ENCODE measurements around the gene LRP2.

The LRP2 gene

DNA sequence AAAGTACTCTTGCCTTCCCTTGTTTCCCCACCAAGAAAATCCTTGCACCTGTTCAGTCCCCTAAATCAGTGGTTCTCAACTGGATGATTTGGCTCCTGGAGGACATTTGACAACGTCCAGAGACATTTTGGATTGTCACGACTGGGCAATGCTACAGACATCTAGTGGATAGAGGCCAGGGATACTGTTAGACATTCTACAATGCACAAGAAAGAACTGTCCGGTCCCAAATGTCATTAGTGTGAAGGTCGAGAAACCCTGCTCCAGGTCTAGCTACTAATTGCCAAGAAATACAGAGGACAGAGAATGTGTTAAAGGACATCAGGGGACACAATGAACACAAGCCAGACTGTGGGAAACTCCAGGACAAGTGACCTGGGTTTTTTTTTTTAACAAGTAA is 60.0 kb downstream of the LRP2 start:
- no peak for FAIRE-seq
- TF ChIP-seq PAX5 (IDR thresholded peaks at IDR 0.05; ENCODE audit: insufficient read depth, low read length, severe bottlenecking), result no peak
- no peak for TF ChIP-seq POLR2AphosphoS5 (IDR thresholded peaks at IDR 0.05; ENCODE audit: low read depth, low read length)
- no peak for TF ChIP-seq TAF1 (IDR thresholded peaks at IDR 0.05; ENCODE audit: low read depth, low read length)
- no peak for TF ChIP-seq SPI1 (IDR thresholded peaks at IDR 0.05; ENCODE audit: low read depth, low read length)
- TF ChIP-seq POLR2A (IDR thresholded peaks at IDR 0.05; ENCODE audit: low read depth, low read length), result no peak
- TF ChIP-seq POU2F2 (IDR thresholded peaks at IDR 0.05; ENCODE audit: low read depth, low read length), result no peak
- no peak for DNase-seq (ENCODE audit: insufficient read length, low spot score)

DNA sequence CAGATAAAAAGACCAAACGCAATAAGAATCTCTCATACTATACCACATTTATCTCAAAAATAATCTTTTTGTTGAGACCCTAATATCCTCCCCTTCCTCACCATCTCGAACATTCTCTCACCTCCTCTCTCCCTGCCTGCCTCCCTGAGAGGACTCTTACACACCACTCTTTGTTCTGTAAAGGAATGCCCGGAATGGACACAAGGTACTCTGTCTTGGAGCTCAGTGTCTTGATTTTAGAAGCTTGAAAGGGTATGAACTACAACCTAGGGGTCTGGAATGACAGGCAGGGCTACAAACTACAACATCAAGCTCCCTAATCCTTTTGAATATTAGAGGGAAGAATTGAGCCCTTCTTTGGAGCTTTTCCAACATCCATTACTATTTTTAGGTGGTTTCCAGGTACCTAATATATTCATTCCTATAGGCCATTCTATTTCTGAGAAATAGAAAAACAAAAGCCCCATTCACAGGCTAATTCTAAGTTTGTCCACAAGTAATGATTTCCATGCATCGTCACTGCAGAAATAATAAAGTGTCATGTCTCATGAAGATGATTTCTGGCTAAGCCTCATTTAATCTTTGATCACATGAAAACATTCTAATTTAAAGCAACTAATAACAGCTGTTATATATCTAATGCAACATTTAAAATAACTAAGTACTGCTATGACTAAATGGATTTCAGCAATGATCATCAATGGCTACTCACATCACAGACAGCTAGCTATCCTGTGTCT is 60.6 kb downstream of the LRP2 start:
- TF ChIP-seq POU2F2 (IDR thresholded peaks at IDR 0.05; ENCODE audit: low read depth, low read length) (no peak), POLR2A (IDR thresholded peaks at IDR 0.05; ENCODE audit: low read depth, low read length) (no peak)
- DNase-seq (ENCODE audit: insufficient read length, low spot score) (no peak), FAIRE-seq (no peak)

DNA sequence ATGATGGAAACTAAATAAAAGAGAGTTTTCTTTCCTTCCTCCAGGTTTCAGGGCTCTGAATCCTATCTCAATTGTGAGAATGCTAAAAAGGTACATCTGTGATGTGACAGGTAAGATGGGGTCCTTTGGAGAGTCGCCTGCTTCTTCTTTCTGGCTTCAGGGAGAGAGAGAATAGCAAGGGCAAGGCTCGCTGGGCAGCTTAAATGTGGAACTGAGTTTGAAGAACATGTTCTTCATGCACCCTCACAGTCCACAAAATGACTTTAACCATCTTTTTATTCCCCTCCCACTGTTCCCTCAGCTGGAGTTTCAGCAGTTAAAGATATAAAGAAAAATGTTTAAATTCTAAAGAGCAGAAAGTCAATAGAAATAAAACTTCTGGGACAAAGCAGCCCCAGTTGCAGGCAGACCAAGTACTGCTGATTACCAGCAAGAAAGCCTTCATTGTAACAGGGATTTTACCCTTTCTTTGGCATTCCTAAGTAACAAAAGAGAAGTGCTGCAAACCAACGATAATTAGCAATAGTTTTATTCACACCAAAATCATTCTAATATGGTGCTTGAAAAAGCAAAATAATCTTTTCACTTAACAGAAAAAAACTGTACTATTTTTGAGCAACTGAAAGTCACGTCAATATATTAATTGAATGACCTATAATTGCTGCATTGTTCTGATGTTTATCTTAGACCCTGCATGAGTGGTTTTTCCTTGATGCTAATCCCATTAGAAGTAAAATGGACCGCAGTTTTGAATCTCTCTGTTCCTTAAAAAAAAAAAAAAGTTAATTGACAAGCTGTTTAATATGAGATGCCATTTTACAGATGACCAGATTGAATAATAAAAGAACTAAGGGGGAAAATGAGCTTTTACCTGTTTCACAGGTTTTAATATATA is 61.5 kb downstream of the LRP2 start:
- FAIRE-seq (no peak), DNase-seq (ENCODE audit: insufficient read length, low spot score) (no peak)
- no peak for TF ChIP-seq POU2F2 (IDR thresholded peaks at IDR 0.05; ENCODE audit: low read depth, low read length)
- no peak for TF ChIP-seq PAX5 (IDR thresholded peaks at IDR 0.05; ENCODE audit: insufficient read depth, low read length, severe bottlenecking)
- TF ChIP-seq SPI1 (IDR thresholded peaks at IDR 0.05; ENCODE audit: low read depth, low read length), result no peak
- no peak for TF ChIP-seq TAF1 (IDR thresholded peaks at IDR 0.05; ENCODE audit: low read depth, low read length)
- TF ChIP-seq POLR2A (IDR thresholded peaks at IDR 0.05; ENCODE audit: low read depth, low read length), result no peak
- no peak for TF ChIP-seq POLR2AphosphoS5 (IDR thresholded peaks at IDR 0.05; ENCODE audit: low read depth, low read length)

DNA sequence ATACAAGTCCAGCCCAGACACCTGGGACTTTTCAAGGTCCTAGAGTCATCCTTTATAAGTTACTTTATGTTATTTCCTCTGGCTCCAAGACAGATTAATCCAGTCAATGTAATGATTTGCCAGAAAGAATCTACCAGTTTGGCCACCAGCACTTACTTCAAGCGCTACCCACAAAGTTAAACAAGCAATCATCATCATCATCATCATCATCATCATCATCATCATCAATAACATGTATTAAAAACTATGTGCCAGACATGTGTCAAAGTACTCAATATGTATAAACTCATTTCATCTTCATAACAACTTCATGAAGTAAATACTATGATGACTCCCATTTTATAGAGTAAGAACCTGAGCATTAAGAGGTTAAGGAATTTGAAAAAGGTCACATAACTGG is 64.3 kb downstream of the LRP2 start:
- DNase-seq (ENCODE audit: insufficient read length, low spot score) (no peak), FAIRE-seq (no peak)
- TF ChIP-seq SPI1 (IDR thresholded peaks at IDR 0.05; ENCODE audit: low read depth, low read length) (no peak), POLR2A (IDR thresholded peaks at IDR 0.05; ENCODE audit: low read depth, low read length) (no peak), POU2F2 (IDR thresholded peaks at IDR 0.05; ENCODE audit: low read depth, low read length) (no peak), PAX5 (IDR thresholded peaks at IDR 0.05; ENCODE audit: insufficient read depth, low read length, severe bottlenecking) (no peak), POLR2AphosphoS5 (IDR thresholded peaks at IDR 0.05; ENCODE audit: low read depth, low read length) (no peak), TAF1 (IDR thresholded peaks at IDR 0.05; ENCODE audit: low read depth, low read length) (no peak)

DNA sequence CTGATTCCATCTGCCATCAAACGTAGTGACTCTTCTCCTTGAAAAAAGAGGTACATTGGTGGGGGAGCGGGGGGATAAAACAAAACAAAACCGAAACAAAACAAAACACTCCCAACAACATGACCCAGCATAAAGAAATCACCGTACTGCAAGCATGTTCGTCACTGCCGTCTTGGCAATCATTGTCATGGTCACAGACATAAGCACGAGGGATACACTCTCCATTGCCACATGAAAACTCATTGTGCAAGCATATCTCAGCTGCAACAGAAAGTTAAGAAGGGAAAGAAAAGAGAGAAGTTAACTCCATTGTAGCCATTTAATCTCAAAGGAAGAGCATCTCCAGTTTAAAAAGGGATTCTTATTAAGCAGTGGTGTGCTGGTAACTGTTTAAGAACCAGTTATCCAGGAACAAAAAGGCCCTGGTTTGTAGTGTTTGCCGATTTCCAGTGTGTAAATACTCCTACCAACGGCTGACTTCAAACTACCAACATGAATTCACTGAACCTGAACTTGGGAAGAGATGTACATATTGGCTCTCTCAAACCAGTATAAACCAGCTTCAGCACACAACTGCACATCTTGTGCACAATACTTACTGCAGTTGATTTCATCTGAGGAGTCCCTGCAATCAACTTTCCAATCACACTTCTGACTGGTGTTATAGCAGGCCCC is 68.2 kb downstream of the LRP2 start:
- FAIRE-seq, result no peak
- no peak for TF ChIP-seq POLR2A (IDR thresholded peaks at IDR 0.05; ENCODE audit: low read depth, low read length)
- TF ChIP-seq POLR2AphosphoS5 (IDR thresholded peaks at IDR 0.05; ENCODE audit: low read depth, low read length), result no peak
- no peak for TF ChIP-seq SPI1 (IDR thresholded peaks at IDR 0.05; ENCODE audit: low read depth, low read length)
- no peak for TF ChIP-seq TAF1 (IDR thresholded peaks at IDR 0.05; ENCODE audit: low read depth, low read length)

DNA sequence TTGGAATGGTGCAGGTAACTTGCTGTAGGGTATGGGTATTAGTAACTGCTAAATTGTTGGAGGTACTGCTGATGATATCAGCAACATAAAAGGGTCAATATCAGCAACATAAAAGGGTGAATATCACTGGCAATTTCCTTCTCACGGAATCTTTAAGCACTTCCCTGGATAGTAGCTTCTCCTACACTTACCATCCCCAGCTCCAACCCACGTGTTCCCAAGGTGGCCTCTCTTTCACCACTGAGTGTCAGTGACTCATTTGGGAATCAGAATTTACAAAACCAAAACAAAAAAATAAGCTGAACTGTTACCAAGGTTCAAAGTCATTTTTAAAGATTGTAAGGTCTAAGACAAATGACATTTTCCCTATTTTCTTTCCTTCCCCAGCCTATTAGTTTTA is 70.8 kb downstream of the LRP2 start:
- DNase-seq (ENCODE audit: insufficient read length, low spot score), result no peak
- no peak for FAIRE-seq
- TF ChIP-seq POU2F2 (IDR thresholded peaks at IDR 0.05; ENCODE audit: low read depth, low read length), result no peak
- TF ChIP-seq POLR2AphosphoS5 (IDR thresholded peaks at IDR 0.05; ENCODE audit: low read depth, low read length), result no peak
- no peak for TF ChIP-seq TAF1 (IDR thresholded peaks at IDR 0.05; ENCODE audit: low read depth, low read length)
- no peak for TF ChIP-seq SPI1 (IDR thresholded peaks at IDR 0.05; ENCODE audit: low read depth, low read length)
- TF ChIP-seq PAX5 (IDR thresholded peaks at IDR 0.05; ENCODE audit: insufficient read depth, low read length, severe bottlenecking), result no peak

More for the DNA sequence above, 68.2 kb downstream of the LRP2 start:
- no peak for DNase-seq (ENCODE audit: insufficient read length, low spot score)

DNA sequence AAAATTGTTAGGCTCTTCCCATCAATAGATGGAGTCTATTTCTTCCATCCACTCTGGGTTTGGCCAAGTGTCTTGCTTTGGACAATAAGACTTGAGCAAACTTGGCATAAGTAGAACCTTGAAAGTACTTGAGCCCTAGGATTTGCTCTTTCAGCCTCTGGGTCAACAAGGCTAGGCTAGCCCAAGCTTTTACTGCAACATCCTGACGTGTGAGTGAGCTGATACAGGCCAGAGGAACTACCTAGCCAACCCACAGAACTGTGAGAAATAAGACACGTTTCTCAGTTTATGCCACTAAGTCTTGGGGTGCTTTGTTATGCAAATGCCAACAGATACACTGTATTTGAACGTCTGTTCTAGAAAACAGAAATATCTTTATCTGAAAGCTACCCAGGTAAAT is 71.9 kb downstream of the LRP2 start:
- FAIRE-seq (no peak), DNase-seq (ENCODE audit: insufficient read length, low spot score) (no peak)
- no peak for TF ChIP-seq TAF1 (IDR thresholded peaks at IDR 0.05; ENCODE audit: low read depth, low read length)
- no peak for TF ChIP-seq POLR2A (IDR thresholded peaks at IDR 0.05; ENCODE audit: low read depth, low read length)
- no peak for TF ChIP-seq POLR2AphosphoS5 (IDR thresholded peaks at IDR 0.05; ENCODE audit: low read depth, low read length)
- TF ChIP-seq PAX5 (IDR thresholded peaks at IDR 0.05; ENCODE audit: insufficient read depth, low read length, severe bottlenecking), result no peak
- no peak for TF ChIP-seq POU2F2 (IDR thresholded peaks at IDR 0.05; ENCODE audit: low read depth, low read length)
- TF ChIP-seq SPI1 (IDR thresholded peaks at IDR 0.05; ENCODE audit: low read depth, low read length), result no peak

DNA sequence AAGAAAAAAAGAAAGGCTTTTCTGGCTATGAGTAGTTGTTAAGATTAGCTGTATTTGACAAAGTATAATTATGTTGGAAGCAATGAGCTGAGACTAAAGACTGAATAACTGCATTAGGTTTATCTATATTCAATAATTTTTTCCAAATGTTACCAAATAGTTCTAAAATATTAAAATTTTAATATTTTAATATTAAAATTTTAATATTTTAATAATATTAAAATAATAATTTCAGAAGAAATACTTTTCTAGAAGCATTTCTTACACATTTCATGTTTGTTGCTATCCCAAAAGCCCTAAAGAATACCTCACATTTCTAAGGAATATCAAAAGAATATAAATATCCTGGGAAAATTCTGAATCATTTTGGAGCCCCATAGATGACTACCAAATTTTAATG is 74.7 kb downstream of the LRP2 start:
- TF ChIP-seq SPI1 (IDR thresholded peaks at IDR 0.05; ENCODE audit: low read depth, low read length), result no peak
- TF ChIP-seq POLR2A (IDR thresholded peaks at IDR 0.05; ENCODE audit: low read depth, low read length), result no peak
- TF ChIP-seq POLR2AphosphoS5 (IDR thresholded peaks at IDR 0.05; ENCODE audit: low read depth, low read length), result no peak
- no peak for TF ChIP-seq PAX5 (IDR thresholded peaks at IDR 0.05; ENCODE audit: insufficient read depth, low read length, severe bottlenecking)
- no peak for TF ChIP-seq POU2F2 (IDR thresholded peaks at IDR 0.05; ENCODE audit: low read depth, low read length)
- no peak for TF ChIP-seq TAF1 (IDR thresholded peaks at IDR 0.05; ENCODE audit: low read depth, low read length)
- no peak for DNase-seq (ENCODE audit: insufficient read length, low spot score)
- FAIRE-seq, result no peak

DNA sequence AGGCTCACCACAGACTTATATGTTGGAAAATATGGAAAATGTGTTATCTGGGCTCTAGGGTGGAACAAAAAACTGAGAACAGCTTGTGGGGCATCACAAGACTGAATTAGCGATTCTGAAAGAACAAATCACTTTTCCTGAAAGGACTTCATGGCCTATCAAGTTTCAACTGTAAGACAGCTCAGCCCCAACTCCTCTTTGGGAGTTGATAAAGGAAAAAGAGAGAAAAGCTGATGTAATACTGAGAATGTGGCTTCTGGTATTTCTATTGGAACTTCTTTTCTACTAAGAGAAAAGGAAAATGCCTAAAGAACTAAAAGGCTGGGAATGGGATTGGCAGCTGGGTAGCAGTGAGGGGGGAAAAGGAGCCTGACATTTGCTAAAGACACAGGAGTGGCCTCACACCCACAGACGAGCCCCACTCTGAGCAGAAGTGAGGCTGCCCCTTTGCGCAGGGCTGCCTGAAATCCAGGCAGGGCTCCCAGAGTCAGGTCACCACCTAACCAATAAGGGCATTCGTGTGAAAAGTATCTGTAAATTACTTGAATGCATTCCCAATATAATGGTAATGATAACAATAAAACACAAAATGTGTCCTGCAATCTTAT is 75.6 kb downstream of the LRP2 start:
- DNase-seq (ENCODE audit: insufficient read length, low spot score) (no peak), FAIRE-seq (no peak)
- no peak for TF ChIP-seq SPI1 (IDR thresholded peaks at IDR 0.05; ENCODE audit: low read depth, low read length)
- TF ChIP-seq POU2F2 (IDR thresholded peaks at IDR 0.05; ENCODE audit: low read depth, low read length), result no peak
- TF ChIP-seq POLR2AphosphoS5 (IDR thresholded peaks at IDR 0.05; ENCODE audit: low read depth, low read length), result no peak
- TF ChIP-seq PAX5 (IDR thresholded peaks at IDR 0.05; ENCODE audit: insufficient read depth, low read length, severe bottlenecking), result no peak
- TF ChIP-seq TAF1 (IDR thresholded peaks at IDR 0.05; ENCODE audit: low read depth, low read length), result no peak
- no peak for TF ChIP-seq POLR2A (IDR thresholded peaks at IDR 0.05; ENCODE audit: low read depth, low read length)
